SH-SY5Y (cell line): Measurements from ENCODE around the gene GP1BB.

ENCODE experiments used
- GATA2 ChIP-seq: IDR thresholded peaks from 2 replicates; pipeline ENCODE4 v1.6.1; 2011; ENCODE audit warnings: mild to moderate bottlenecking, low read depth, low read length
- GATA3 ChIP-seq: IDR thresholded peaks from 2 replicates; pipeline ENCODE4 v1.6.1; 2011; ENCODE audit warnings: low read depth, mild to moderate bottlenecking, low read length, moderate library complexity

Gene GP1BB

DNA sequence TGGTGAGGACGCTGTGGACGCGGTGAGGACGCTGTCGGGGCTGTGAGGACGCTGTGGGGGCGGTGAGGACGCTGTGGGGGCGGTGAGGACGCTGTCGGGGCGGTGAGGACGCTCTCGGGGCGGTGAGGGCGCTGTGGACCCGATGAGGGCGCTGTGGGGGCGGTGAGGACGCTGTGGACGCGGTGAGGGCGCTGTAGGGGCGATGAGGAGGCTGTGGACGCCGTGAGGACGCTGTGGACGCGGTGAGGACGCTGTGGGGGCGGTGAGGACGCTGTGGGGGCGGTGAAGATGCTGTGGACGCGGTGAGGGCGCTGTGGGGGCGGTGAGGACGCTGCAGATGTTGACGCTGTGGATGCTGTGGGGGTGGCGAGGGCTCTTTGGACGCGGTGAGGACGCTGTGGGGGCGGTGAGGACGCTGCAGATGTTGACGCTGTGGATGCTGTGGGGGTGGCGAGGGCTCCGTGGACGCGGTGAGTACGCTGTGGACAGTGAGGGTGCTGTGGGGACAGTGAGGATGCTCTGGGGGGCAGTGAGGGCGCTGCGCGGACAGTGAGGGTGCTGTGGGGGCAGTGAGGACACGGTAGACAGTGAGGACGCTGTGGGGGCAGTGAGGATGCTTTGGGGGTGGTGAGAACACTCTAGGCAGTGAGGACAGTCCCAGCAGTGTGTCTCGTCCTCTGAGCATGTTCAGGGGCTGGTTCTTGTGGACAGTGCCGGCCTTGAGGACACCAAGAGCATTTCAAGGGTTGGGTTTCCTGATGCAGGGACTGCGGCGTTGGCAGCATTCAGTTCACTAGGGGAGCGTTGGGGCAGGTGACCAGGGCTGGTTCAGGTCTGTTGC lies 4.2 kb downstream of the GP1BB start:
- TF ChIP-seq GATA3 = no peak
- TF ChIP-seq GATA2 = no peak

DNA sequence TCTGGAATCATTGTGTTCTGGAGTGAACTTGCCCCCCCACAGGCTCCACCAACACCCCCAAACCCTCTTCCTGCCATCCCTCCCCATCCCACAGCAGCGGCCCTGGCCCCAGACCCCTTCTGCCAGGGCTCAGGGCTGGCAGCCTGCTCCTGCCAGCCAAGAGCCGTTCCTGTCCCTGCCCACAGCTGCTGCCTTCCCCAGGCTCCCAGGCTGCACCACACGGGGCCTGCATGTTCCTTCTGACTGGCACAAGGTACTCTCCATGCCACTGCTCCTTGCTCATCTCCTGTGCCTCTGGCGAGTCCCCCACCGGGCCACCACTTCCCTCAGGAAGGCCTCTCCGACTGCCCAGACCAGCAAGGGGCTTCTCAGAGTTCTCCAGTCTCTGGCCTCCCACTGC lies 4.9 kb downstream of the GP1BB start:
- TF ChIP-seq GATA2 = no peak
- no peak for TF ChIP-seq GATA3

DNA sequence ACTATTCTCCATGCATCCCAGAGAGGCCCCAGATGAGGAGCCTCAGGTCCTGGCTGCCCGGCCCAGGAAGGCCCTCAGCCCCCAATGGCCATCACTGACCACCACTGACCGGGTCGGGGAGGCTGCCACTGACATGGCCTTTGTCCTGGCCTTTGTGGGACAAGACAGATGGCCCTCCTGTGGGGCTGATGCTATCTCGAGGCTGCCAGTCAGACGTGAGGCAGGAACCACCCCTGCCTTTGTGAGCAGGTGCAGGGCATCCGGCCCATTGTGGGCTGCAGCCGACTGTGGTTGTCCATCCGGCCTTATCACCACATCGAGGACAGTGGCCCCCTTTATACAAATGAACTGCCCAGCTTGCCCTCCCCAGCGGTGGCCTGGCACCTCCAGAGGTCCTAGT lies 5.5 kb downstream of the GP1BB start:
- TF ChIP-seq GATA3 = no peak
- TF ChIP-seq GATA2 = peak; percentile 80

DNA sequence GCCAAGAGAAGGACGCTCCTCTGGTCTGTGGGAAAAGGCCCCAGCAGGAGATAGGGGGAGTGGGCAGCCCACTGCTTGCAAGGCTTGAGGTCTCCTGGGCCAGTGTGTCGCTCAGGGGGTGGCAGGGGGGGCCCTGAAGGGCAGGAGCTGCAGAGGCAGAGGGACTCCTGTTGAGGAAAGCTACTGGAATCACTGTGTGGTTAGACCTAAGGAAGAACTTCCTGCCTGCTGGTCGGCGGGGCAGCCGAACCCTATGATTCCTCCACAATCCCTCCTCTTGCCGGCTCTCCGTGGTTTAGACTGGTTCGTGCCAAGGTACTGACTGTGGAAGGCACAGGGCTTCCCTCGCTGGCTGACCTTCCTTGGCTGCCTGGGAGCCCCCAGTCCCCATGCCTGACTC lies 6.2 kb downstream of the GP1BB start:
- TF ChIP-seq GATA2 (no peak), GATA3 (no peak)

DNA sequence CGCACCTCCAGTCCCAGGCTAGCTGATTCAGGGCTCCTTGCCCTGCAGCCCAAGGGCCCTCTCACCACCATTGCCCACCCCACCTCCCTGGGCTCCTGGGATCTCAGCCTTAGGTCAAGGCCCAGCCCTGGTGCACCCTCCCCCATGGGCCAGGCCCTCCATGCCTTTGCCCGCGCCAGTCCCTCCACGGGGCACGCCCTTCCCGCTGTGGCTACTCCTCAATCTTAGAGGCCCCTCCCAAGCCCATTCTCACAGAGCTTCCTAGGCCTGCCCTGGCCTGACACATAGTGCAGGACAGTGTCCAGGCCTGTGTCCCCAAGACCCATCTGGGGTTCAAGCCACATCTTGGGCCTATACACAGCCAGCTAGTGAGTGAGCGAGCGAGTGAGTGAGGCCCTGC lies 6.9 kb downstream of the GP1BB start:
- TF ChIP-seq GATA2 = no peak
- no peak for TF ChIP-seq GATA3

DNA sequence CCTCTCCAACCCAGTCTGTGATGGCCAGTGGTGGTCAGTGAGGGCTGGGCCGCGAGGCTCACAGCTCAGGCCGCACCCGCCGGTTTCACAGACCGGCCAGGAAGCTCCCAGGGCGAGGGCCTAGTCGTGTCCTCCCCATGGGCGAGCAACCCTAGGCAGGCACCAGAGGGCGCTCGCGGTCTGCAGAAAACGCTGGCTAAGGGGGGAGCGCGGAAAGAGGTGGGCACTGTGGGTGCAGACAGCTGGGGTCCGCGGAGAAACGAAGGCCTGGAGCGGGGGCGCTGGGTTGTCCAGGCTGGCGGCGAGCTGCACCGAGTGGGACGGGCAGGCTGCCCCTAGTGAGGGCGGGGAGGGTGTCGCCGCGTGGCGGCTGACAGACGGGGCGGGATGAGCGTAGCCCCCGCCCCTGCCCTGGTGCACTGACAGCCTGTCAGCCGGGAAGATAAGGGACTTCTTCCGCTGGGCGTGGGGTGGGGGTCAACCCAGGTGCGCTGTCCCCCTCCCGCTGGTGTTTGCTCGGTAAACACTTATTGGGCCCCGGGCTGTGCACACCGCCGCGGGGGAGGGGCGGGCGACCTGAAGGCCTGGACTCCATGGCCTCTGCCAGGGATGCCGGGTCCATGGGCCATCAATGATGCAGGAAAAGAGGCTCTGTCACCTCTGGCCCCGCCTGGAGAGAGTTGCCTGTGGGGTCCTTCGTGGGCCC lies 7.5 kb downstream of the GP1BB start:
- TF ChIP-seq GATA3 (no peak), GATA2 (peak; percentile 53; the same call in 1 of the 2 replicates)

DNA sequence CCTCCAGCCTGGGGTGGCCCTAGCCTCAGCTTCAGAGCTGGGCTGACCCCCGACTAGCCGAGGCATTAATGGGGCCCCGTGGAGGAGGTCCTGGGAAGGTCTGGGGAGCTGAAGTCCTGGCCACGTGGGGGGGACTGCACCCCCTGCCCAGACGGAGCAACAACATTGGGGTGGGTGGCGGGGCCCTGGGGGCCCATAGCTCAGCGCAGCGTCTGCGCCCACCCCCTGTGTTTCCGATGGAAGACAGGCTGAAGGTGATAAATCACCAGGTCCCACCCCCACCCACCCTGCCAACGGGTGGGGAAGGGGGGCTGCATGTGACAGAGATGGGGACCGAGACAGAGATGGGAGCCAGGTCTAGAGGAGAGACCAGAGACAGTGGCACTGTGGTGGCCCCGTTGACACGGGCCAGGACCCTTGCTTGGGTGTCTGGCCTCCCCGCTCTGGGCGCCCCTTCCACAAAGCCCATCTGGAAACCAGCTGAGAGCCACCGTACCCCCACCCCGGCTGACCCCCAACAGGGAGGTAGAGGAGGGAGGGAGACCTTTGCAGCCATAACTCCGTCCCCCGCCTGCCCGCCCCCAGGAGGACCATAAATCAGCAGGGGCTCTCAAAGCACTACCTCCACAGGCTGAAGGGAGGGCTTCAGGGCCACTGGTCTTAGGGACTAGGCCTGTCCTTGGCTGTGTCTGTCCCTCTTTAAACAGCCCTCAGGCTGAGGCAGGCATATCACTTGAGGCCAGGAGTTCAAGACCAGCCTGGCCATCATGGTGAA lies 8.2 kb downstream of the GP1BB start:
- TF ChIP-seq GATA2 (no peak), GATA3 (no peak)

DNA sequence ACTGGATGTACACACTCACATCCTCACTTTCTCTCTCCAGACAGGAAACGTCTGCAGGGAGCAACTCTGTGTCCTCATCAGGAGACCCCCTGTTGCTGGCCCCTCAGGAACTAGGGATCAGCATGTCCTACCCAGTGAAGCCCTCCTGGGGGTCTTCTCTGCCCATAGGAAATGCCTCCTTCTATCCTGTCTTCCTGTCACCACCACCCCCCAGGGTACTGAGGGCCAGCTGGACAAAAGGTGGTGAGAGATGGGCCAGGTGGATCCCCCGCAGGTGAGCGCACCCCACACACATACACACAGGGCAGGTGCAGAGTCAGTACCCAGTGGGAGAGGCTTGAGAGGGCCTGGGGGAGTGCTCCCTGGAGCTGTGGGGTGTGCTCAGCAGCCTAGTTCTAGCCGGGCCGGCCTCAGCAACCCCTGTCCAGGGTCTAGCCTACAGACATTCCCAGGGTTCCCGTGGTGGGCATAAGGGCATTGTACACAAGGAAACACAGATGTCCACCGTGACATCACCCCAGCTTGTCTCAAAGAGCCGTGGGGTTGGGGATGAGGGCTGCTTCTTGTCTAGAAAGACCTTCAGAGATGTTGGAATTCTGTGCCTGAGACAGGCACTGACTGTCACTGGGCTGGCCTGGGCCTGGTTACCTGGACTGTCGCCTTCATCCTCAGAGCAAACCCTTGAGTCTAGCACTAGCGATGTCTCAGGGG lies 9.2 kb downstream of the GP1BB start:
- TF ChIP-seq GATA2 (no peak), GATA3 (no peak)

GRCh38 chr22:19733755-19734154 lies 10.4 kb downstream of the GP1BB start:
- TF ChIP-seq GATA3 (no peak), GATA2 (no peak)

GRCh38 chr22:19734163-19734562 lies 10.8 kb downstream of the GP1BB start:
- no peak for TF ChIP-seq GATA3
- no peak for TF ChIP-seq GATA2

- TF ChIP-seq GATA2 (no peak), GATA3 (no peak)
Observed at GRCh38 chr22:19734837-19735382, 11.6 kb downstream of the GP1BB start.

DNA sequence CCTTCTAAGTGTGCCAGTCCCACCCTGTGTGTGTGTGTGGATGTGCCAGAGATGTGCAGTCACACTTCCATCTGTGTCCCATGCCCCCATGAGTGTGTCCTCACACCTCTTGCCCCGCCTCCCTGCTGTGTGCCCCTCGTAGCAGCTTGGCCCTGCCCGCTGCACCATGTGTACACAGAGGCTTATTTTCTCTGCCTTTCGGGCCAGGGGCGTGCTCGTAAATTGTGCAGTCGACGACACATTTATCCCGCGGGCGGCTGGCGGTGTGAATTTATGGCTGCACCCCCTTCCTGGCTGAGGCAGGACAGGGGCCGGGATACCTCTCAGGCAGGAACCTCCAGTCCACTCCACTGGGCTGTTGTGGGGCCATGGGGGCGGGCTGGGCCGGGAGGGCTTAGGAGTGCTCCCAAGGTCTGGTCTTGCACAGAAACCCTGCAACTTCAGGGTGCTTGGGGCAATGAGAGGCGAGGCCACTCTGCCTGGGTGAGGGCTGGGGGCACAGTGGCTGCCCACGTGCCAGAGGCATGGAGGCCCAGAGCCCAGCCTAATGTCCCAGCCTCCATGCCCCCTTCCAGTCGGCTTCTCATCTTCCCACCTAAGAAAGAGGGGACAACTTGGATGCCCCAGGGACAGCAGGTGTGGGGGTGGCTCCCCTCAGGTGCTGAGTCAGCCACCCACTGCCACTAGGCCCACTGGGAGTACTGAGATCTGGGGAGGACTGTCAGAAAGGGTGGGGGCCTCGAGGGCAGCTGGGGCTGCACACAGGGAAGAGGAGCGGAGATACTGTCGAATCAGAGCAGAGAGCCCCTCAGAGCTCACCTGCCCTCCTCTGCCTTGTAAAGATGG lies 12.5 kb downstream of the GP1BB start:
- TF ChIP-seq GATA3 (no peak), GATA2 (no peak)
